GM12892 (cell line): ENCODE data around the gene COG3.

Experiments
- DNase-seq: peaks from one replicate; pipeline ENCODE4 v3.0.0; 2011; ENCODE audit not compliant: insufficient read length
- FAIRE-seq: peaks from 2 replicates; lab custom pipeline; 2011; peaks lifted over from hg19 to GRCh38; lab: Jason Lieb, UNC
- POLR2A ChIP-seq: IDR thresholded peaks from 2 replicates; pipeline ENCODE4 v1.6.1; 2011; ENCODE audit warnings: low read depth, low read length, control low read depth
- POLR2AphosphoS5 ChIP-seq: IDR thresholded peaks from 2 replicates; pipeline ENCODE4 v1.6.1; 2011; ENCODE audit warnings: low read depth, low read length, control low read depth
- TAF1 ChIP-seq: IDR thresholded peaks from 2 replicates; pipeline ENCODE4 v1.6.1; 2011; ENCODE audit warnings: low read depth, mild to moderate bottlenecking, control low read depth, low read length, borderline replicate concordance

COG3 gene

GRCh38 chr13:45481688-45482087, 16.9 kb downstream of the COG3 start:
- no peak for FAIRE-seq
- no peak for TF ChIP-seq POLR2A
- TF ChIP-seq TAF1: no peak
- no peak for TF ChIP-seq POLR2AphosphoS5
- DNase-seq: no peak

- TF ChIP-seq POLR2AphosphoS5: no peak
- no peak for TF ChIP-seq TAF1
- TF ChIP-seq POLR2A: no peak
- FAIRE-seq: no peak
- no peak for DNase-seq
Measured at GRCh38 chr13:45482571-45483173, 17.9 kb downstream of the COG3 start.

DNA sequence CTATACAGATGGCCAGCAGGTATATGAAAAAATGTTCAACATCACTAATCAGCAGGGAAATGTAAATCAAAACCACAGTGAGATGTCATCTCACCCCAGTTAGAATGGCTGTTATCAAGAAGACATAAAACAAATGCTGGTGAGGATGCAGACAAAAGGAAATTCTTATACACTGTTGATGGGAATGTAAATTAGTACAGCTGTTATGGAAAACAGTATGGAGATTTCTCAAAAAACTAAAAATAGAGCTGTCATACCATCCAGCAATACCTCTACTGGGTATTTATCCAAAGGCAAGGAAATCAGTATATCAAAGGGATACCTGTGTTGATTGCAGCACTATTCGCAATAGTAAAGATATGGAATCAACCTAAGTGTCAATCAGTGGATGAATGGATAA, 22.9 kb downstream of the COG3 start:
- TF ChIP-seq POLR2AphosphoS5 (no peak), POLR2A (no peak), TAF1 (no peak)
- DNase-seq (no peak), FAIRE-seq (no peak)

GRCh38 chr13:45490068-45490467, 25.3 kb downstream of the COG3 start:
- FAIRE-seq: peak; percentile 77
- TF ChIP-seq POLR2A: no peak
- no peak for TF ChIP-seq TAF1
- no peak for TF ChIP-seq POLR2AphosphoS5
- no peak for DNase-seq

GRCh38 chr13:45492538-45492937, 27.8 kb downstream of the COG3 start:
- no peak for TF ChIP-seq TAF1
- TF ChIP-seq POLR2A: no peak
- TF ChIP-seq POLR2AphosphoS5: no peak
- FAIRE-seq (no peak), DNase-seq (no peak)

DNA sequence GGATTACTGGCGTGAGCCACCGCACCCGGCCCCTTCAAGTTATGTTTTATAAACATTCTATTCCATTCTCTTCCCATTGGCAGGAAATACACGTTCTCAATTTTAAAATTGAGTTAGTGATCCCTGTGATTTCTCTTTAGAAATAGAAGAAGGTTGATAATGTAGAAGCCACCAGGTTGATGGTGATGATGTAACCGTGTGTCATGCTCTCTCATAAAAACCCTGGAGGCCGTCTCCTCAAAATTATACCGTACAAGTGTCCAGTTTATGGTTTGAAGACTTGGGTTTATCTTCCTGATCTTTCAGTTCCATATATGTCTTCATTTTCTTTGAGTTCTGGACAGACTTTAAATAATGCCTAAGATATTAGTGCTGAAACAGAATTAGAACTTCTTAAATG, 32.2 kb downstream of the COG3 start:
- FAIRE-seq (no peak), DNase-seq (no peak)
- TF ChIP-seq TAF1 (no peak), POLR2A (no peak), POLR2AphosphoS5 (no peak)

DNA sequence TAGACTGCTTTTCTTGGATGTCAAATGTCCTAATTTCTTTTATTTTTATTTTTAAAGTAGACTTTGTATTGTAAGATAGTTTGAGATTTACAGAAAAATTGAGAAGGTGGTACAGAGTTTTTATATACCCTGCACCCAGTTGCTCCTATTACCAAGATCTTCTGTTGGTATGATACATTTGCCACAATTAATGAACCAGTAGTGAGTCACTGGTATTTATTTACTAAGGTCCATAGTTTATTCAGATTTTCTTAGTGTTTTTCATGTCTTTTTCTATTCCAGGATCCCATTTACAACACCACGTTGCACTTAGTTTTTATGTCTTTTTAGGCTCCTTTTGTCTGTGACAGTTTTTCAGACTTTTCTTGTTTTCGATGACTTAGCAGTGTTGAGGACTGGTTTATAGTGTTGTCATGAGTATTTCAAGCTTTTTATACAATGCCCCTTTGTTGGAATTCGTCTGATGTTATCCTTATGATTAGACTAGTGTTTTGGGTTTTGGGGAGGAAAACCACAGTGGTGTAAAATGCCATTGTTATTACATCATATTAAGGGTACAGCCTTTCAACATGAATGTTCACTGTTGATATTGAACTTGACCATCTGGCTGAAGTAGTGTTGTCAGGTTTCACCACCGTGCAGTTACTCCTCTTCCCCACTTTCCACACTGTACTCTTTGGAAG, 35.9 kb downstream of the COG3 start:
- DNase-seq (no peak), FAIRE-seq (peak; percentile 38)
- TF ChIP-seq POLR2A (no peak), POLR2AphosphoS5 (no peak), TAF1 (no peak)

GRCh38 chr13:45501175-45501526, 36.4 kb downstream of the COG3 start:
- no peak for DNase-seq
- TF ChIP-seq POLR2A (no peak), POLR2AphosphoS5 (no peak), TAF1 (no peak)
- no peak for FAIRE-seq

DNA sequence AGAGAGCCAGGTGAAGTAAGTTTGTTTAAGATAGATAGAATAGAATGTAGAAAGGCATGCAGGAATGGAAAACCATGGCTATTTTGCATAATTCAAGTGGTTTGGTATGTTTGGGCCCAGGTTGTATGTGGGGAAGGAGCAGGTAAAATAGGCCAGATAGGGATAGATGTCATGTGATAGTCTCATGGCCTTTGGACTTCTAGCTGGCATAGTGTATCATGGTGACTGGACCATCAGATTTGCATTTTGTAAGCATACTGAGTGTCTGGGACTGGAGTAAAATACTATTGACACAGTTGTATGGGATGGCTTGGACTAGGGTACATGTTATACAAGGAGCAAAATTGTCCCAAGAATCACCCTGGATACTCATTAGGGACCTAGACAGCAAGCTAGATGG, 38.9 kb downstream of the COG3 start:
- no peak for TF ChIP-seq POLR2AphosphoS5
- no peak for TF ChIP-seq TAF1
- TF ChIP-seq POLR2A: no peak
- FAIRE-seq (no peak), DNase-seq (no peak)

- DNase-seq (no peak), FAIRE-seq (no peak)
- TF ChIP-seq POLR2A: no peak
- no peak for TF ChIP-seq TAF1
- no peak for TF ChIP-seq POLR2AphosphoS5
Measured at GRCh38 chr13:45506811-45507210, 42.1 kb downstream of the COG3 start.

GRCh38 chr13:45508776-45509175, 44.0 kb downstream of the COG3 start:
- TF ChIP-seq POLR2AphosphoS5 (no peak), TAF1 (no peak), POLR2A (no peak)
- FAIRE-seq: no peak

DNA sequence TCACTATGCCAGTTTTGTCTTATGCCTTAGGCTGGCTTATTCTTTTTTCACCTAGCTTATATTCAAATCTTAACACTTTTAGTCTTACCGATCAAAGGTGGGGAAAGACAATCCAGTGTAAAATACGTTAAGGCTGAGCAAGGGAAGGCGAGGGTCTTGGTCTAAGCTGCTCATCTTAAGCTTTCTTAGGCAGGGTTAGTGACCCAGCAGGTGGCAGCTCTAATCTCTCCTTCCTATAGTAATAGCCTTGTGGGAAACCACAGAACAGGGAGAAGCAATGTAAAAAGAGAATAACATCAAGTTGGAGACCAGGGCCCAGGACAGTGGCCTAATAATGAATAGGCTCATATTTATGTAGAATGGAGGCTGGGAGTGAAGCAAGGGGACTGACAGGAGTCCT, 45.9 kb downstream of the COG3 start:
- TF ChIP-seq POLR2A: no peak
- TF ChIP-seq TAF1: no peak
- TF ChIP-seq POLR2AphosphoS5: no peak
- FAIRE-seq (no peak), DNase-seq (no peak)

More at GRCh38 chr13:45508776-45509175, 44.0 kb downstream of the COG3 start:
- DNase-seq: no peak
